ENCODE results near the gene KRTAP3-2.
"Not testable (repeated sequence)": the region's sequence is repeated elsewhere in the genome, so short reads cannot be mapped to it uniquely, and the experiment has no call there.

Gene KRTAP3-2

DNA sequence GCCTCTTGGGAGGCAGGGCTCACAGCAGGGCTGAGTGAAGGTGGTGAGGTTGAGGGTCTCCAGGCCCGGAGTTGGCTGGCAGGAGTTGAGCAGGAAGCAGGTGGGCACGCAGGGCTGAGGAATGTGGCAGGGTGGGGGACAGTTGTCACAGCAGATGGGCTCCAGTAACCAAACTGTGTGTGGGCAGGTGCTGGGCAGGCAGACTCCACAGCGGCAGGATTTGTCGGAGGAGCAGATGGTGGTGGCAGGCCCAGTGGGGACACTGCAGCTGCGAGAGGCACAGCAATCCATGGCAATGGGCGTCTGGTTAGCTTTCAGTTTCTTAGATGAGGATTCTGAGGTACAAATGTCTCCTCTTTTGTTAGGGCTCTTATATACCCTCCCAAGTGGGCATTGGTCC, at the start of gene KRTAP3-2:
Gene KRTAP3-2 (minus strand): TSS at position 344 of the 400 bp plus-strand sequence. CDS start 53 bp downstream, at position 291.
- H3K27ac ChIP-seq; DNase-seq (ENCODE audit: low spot score); POLR2A ChIA-PET (ENCODE audit: low non-redundant PET): not testable (repeated sequence)
- CTCF ChIA-PET, result interaction anchor here (0.7 kb wide), 1 partner anchor 409 kb away, joined by 3 read pairs; no protein-coding TSS in a partner anchor

DNA sequence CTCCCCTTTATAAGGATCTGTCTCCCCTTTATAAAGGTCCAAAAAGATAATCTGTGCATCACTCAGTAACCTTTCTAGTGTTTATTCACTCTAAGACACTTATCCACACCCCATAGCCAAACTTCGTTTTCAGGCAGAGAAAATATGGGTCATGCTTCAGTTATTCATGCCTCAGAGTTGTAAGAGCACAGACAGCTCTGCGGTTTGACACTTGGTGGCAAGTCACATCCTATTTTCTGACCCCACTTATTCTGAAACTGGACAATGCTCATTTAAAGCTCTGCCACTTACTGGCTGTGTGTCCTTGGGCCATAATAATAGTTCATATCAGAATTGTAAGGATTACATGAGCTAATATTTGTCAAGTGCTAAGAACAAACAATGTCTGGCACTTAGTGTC, 49.4 kb upstream of the KRTAP3-2 start:
- POLR2A ChIA-PET (ENCODE audit: low non-redundant PET), result no interaction called here
- CTCF ChIA-PET, result no interaction called here
- H3K27ac ChIP-seq, result no peak overlapping the region
- TF ChIP-seq, protein P1, sequence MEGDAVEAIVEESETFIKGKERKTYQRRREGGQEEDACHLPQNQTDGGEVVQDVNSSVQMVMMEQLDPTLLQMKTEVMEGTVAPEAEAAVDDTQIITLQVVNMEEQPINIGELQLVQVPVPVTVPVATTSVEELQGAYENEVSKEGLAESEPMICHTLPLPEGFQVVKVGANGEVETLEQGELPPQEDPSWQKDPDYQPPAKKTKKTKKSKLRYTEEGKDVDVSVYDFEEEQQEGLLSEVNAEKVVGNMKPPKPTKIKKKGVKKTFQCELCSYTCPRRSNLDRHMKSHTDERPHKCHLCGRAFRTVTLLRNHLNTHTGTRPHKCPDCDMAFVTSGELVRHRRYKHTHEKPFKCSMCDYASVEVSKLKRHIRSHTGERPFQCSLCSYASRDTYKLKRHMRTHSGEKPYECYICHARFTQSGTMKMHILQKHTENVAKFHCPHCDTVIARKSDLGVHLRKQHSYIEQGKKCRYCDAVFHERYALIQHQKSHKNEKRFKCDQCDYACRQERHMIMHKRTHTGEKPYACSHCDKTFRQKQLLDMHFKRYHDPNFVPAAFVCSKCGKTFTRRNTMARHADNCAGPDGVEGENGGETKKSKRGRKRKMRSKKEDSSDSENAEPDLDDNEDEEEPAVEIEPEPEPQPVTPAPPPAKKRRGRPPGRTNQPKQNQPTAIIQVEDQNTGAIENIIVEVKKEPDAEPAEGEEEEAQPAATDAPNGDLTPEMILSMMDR (conservative IDR thresholded peaks at IDR 0.05; ENCODE audit: low read depth), result no peak
- no peak for DNase-seq (ENCODE audit: low spot score)

DNA sequence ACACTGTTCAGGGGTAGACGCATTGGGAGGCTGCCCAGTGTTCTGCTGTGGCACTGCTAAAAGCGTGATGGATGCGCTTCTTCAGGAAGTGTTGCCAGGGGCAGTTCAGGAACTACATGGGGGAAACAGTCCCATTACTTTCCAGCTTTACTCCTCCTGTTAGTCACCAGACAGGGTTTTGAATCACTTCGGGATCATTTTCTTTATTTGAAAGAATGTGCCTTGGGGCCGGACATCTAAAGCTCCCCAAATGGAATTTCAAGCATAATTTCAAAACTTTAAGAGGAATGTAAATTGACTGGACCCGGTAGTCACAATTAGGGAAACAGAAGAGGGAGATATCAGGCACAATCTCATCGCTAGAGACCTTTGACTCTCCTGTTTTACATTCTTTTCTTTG, 48.7 kb upstream of the KRTAP3-2 start:
- TF ChIP-seq, protein P1 (conservative IDR thresholded peaks at IDR 0.05; ENCODE audit: low read depth), result no peak
- DNase-seq (ENCODE audit: low spot score), result peak; percentile 32
- ChIA-PET POLR2A (ENCODE audit: low non-redundant PET) (no interaction called here), CTCF (no interaction called here)
- no peak overlapping the region for H3K27ac ChIP-seq

DNA sequence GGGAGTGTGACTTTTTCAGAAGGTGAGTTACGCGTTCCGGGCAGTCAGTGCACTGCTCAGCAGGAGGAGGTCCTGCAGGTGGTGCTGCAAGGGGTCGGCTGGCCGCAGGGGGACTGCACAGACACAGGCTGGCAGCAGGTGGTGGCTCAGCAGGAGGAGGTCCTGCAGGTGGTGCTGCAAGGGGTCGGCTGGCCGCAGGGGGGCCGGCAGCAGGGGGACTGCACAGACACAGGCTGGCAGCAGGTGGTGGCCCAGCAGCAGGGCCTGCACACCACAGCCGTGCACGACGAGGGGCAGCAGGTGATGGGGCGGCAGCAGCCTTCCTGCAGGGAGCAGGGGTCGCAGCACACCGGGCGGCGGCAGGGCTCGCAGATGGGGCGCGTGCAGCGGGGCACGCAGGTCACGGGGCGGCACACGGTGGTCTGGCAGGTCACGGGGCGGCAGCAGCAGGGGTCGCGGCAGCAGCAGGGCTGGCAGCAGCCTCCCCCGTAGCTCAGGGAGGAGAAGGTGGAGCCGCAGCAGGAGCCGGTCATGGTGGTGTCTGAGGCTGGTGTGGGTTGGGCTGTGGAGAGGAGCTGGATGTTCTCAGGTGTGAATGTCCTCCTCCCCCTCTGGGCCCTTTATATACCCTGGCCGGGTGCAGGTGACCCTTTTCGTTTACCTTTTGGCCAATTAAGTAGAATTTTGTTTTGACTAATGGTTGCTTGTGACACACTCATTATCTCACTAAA, 47.2 kb upstream of the KRTAP3-2 start, which contains the start of gene KRTAP2-1:
Gene KRTAP2-1 (minus strand): TSS at position 582 of the 731 bp plus-strand sequence. CDS start 49 bp downstream, at position 533.
- H3K27ac ChIP-seq; DNase-seq (ENCODE audit: low spot score); POLR2A ChIA-PET (ENCODE audit: low non-redundant PET): not testable (repeated sequence)
- CTCF ChIA-PET, result interaction anchor here (0.5 to 0.6 kb wide), 2 partner anchors 75 to 330 kb away, joined by 4 read pairs; no protein-coding TSS in a partner anchor

DNA sequence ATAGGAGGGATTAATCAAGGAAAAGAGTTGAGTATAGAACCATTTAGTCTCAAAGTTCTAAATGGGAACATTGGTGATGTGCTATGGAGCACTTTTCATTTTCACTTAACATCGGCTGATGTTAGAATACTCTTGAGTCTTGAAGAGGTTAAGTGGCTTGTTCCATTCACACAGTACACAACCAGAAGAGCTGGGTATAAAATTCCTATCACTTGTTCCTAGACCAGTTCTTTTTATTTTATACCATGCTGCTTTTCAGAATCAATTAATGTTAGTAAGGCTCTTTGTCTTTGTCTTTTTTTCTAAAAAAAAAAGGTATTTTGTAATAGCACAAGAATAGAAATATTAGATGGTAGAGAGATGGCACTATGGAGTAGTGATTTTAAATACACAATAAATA, 43.2 kb upstream of the KRTAP3-2 start:
- ChIA-PET CTCF (no interaction called here), POLR2A (ENCODE audit: low non-redundant PET) (no interaction called here)
- no peak for DNase-seq (ENCODE audit: low spot score)
- no peak overlapping the region for H3K27ac ChIP-seq
- TF ChIP-seq, protein P1 (conservative IDR thresholded peaks at IDR 0.05; ENCODE audit: low read depth), result no peak

DNA sequence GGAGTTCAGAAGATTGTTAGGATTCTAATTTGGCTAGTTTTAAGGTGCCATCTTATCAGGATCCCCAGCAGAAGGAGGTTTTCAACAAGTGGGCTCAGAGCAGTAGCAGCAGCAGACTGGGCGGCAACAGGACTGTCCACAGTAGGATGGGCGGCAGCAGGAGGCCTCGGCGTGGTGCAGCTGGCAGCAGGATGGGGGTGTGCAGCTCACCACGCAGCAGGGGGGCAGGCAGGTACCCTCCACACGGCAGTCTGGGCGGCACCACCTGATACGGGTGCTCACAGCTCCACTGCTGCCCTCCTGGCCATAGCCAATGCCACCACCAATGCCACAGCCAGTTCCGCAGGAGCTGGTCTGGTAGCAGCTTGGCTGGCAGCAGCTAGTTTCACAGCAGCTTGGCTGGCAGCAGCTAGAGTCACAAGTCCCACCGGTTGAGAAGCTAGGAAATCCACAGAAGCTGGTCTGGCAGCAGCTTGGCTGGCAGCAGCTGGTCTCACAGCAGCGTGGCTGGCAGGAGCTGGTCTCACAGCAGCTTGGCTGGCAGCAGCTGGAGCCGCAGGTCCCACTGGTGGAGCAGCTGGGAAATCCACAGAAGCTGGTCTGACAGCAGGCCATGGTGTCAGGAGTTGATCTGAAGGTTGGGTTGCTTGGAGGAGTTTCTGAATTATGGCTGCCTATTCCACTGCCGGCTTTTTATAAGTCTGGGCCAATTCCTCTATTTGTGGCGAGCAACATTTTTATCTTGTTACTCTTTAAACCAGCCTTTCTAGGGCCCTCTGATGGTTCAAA, 41.3 kb upstream of the KRTAP3-2 start, which contains the start of gene KRTAP1-1:
Gene KRTAP1-1 (minus strand): TSS at position 668 of the 789 bp plus-strand sequence. CDS start 53 bp downstream, at position 615.
- POLR2A ChIA-PET (ENCODE audit: low non-redundant PET); H3K27ac ChIP-seq; CTCF ChIA-PET; DNase-seq (ENCODE audit: low spot score): not testable (repeated sequence)

DNA sequence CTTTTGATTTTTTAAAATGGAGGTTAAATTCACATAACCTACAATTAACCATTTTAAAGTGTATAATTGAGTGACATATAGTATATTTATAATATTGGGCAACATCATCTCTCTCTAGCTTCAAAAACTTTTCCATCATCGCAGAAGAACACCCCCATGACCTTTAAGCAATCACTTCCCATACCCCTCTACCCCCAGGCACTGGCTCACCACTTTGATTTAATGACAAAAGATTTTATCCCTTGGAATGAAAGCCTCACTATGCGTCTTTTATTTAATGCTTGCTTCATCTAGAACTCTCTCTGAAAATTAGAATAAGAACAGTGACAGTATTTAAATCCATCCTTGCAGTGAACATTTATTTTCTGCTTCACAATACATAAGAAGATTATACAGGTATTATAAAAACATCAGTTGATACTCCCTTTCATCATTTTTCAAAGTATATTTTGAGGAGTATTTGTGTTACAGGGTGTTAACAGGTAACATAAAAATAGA, 38.2 kb upstream of the KRTAP3-2 start:
- TF ChIP-seq, protein P1 (conservative IDR thresholded peaks at IDR 0.05; ENCODE audit: low read depth), result no peak
- CTCF ChIA-PET, result interaction anchor here (0.6 kb wide), 1 partner anchor 82 kb away, joined by 3 read pairs; no protein-coding TSS in a partner anchor
- no peak overlapping the region for H3K27ac ChIP-seq
- POLR2A ChIA-PET (ENCODE audit: low non-redundant PET), result no interaction called here
- no peak for DNase-seq (ENCODE audit: low spot score)

DNA sequence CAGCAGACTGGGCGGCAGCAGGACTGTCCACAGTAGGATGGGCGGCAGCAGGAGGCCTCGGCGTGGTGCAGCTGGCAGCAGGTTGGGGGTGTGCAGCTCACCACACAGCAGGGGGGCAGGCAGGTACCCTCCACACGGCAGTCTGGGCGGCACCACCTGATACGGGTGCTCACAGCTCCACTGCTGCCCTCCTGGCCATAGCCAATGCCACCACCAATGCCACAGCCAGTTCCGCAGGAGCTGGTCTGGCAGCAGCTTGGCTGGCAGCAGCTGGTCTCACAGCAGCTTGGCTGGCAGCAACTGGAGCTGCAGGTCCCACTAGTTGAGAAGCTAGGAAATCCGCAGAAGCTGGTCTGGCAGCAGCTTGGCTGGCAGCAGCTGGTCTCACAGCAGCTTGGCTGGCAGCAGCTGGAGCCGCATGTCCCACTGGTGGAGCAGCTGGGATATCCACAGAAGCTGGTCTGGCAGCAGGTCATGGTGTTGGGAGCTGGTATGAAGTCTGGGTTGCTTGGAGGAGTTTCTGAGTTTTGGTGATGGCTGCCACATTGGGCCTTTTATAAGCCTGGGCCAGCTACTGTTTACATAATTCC, 34.7 kb upstream of the KRTAP3-2 start, which contains the start of gene KRTAP1-3:
Gene KRTAP1-3 (minus strand): TSS at position 529 of the 590 bp plus-strand sequence. CDS start 53 bp downstream, at position 476.
- DNase-seq (ENCODE audit: low spot score); H3K27ac ChIP-seq; POLR2A ChIA-PET (ENCODE audit: low non-redundant PET); CTCF ChIA-PET: not testable (repeated sequence)
